ENCODE results near the gene ASCC1.

The ASCC1 gene

GRCh38 chr10:72263613-72264241 lies 47.7 kb upstream of the ASCC1 start:
- Histone ChIP-seq H3K36me3 (ENCODE audit: low read length) (no peaks in the 10 kb centered on the region), H3K9ac (ENCODE audit: low read length) (no peak overlapping the region), H3K27ac (ENCODE audit: low read depth, low read length) (no peak overlapping the region), H4K20me1 (ENCODE audit: low read depth, low read length) (no peaks in the 10 kb centered on the region), H3K9me2 (replicated peaks; ENCODE audit: insufficient read depth, low read length) (no peaks in the 10 kb centered on the region), H3K79me2 (ENCODE audit: insufficient read depth, low read length) (no peaks in the 10 kb centered on the region), H3K4me2 (ENCODE audit: low read depth, low read length, poor library complexity, severe bottlenecking) (peak overlapping the region; percentile 37), H3K27me3 (ENCODE audit: low read length) (no peaks in the 10 kb centered on the region), H3F3A (ENCODE audit: insufficient read depth) (peaks cover 17% of the 10 kb centered on the region), H2AFZ (ENCODE audit: low read depth, low read length, severe bottlenecking) (no peak overlapping the region), H3K4me3 (ENCODE audit: insufficient read depth, low read length, poor library complexity, severe bottlenecking) (no peak overlapping the region), H3K9me3 (ENCODE audit: insufficient read depth, low read length) (no peaks in the 10 kb centered on the region)
- TF ChIP-seq EZH2phosphoT487 (conservative IDR thresholded peaks at IDR 0.05; ENCODE audit: low read length), result no peak
- no peak for TF ChIP-seq CTCF (IDR thresholded peaks at IDR 0.05; ENCODE audit: insufficient read depth, low read length, poor library complexity, severe bottlenecking)

GRCh38 chr10:72261784-72262404 lies 45.8 kb upstream of the ASCC1 start:
- Histone ChIP-seq H3K27ac (ENCODE audit: low read depth, low read length) (peak overlapping the region; percentile 86), H3K9ac (ENCODE audit: low read length) (peak overlapping the region; percentile 56; the same call in 1 of the 2 replicates), H3K79me2 (ENCODE audit: insufficient read depth, low read length) (no peaks in the 10 kb centered on the region), H3K9me2 (replicated peaks; ENCODE audit: insufficient read depth, low read length) (no peaks in the 10 kb centered on the region), H3K36me3 (ENCODE audit: low read length) (no peaks in the 10 kb centered on the region), H3K4me3 (ENCODE audit: insufficient read depth, low read length, poor library complexity, severe bottlenecking) (no peak overlapping the region), H4K20me1 (ENCODE audit: low read depth, low read length) (no peaks in the 10 kb centered on the region), H3K27me3 (ENCODE audit: low read length) (no peaks in the 10 kb centered on the region), H3K4me2 (ENCODE audit: low read depth, low read length, poor library complexity, severe bottlenecking) (peak overlapping the region; percentile 81), H2AFZ (ENCODE audit: low read depth, low read length, severe bottlenecking) (no peak overlapping the region), H3F3A (ENCODE audit: insufficient read depth) (peaks cover 17% of the 10 kb centered on the region), H3K9me3 (ENCODE audit: insufficient read depth, low read length) (no peaks in the 10 kb centered on the region)
- no peak for TF ChIP-seq EZH2phosphoT487 (conservative IDR thresholded peaks at IDR 0.05; ENCODE audit: low read length)
- TF ChIP-seq CTCF (IDR thresholded peaks at IDR 0.05; ENCODE audit: insufficient read depth, low read length, poor library complexity, severe bottlenecking), result no peak

- Histone ChIP-seq H3F3A (ENCODE audit: insufficient read depth) (peaks cover 17% of the 10 kb centered on the region), H3K27me3 (ENCODE audit: low read length) (no peaks in the 10 kb centered on the region), H3K4me2 (ENCODE audit: low read depth, low read length, poor library complexity, severe bottlenecking) (peak overlapping the region; percentile 81), H3K9ac (ENCODE audit: low read length) (peak overlapping the region; percentile 56), H3K27ac (ENCODE audit: low read depth, low read length) (peak overlapping the region; percentile 86), H4K20me1 (ENCODE audit: low read depth, low read length) (no peaks in the 10 kb centered on the region), H2AFZ (ENCODE audit: low read depth, low read length, severe bottlenecking) (peak overlapping the region; percentile 84), H3K4me3 (ENCODE audit: insufficient read depth, low read length, poor library complexity, severe bottlenecking) (peak overlapping the region; percentile 51), H3K36me3 (ENCODE audit: low read length) (no peaks in the 10 kb centered on the region), H3K79me2 (ENCODE audit: insufficient read depth, low read length) (no peaks in the 10 kb centered on the region), H3K9me2 (replicated peaks; ENCODE audit: insufficient read depth, low read length) (no peaks in the 10 kb centered on the region), H3K9me3 (ENCODE audit: insufficient read depth, low read length) (no peaks in the 10 kb centered on the region)
- TF ChIP-seq CTCF (IDR thresholded peaks at IDR 0.05; ENCODE audit: insufficient read depth, low read length, poor library complexity, severe bottlenecking) (no peak), EZH2phosphoT487 (conservative IDR thresholded peaks at IDR 0.05; ENCODE audit: low read length) (no peak)
These were observed 45.1 kb upstream of the ASCC1 start for GRCh38 chr10:72260976-72261783.

Data from SU-DHL-6 (cell line).